ENCODE results near the gene FGFR2. TPM values are rescaled to one million over a fixed set of nuclear protein-coding genes. Genes with fewer than 3 reads are reported as not detected.

The FGFR2 gene
- total RNA-seq, 1 experiment from 2014 or later = 5.7 TPM

- CTCF ChIA-PET = no interaction called here
- no peaks in the 10 kb centered on the region; the same call in 1 of the 2 replicates for H3K27me3 ChIP-seq (ENCODE audit: control insufficient read depth, insufficient read depth, low read length)
Measured at GRCh38 chr10:121568275-121568674, 30.0 kb downstream of the FGFR2 start.

GRCh38 chr10:121567569-121567968, 30.7 kb downstream of the FGFR2 start:
- POLR2A ChIA-PET = no interaction called here
- in situ Hi-C loops (cut with HindIII; ENCODE audit: low pct_unique_long_range_greater_than_20kb, low sequenced_read_pairs) = no loop called here

More at GRCh38 chr10:121568275-121568674, 30.0 kb downstream of the FGFR2 start:
- no peak for ATAC-seq
- no peak for TF ChIP-seq TCF7L2 (IDR thresholded peaks at IDR 0.05; ENCODE audit: low read depth, low read length)
- no peak for TF ChIP-seq SIN3A (IDR thresholded peaks at IDR 0.05; ENCODE audit: borderline replicate concordance, insufficient read depth, low read depth, low read length)
- TF ChIP-seq CTCF (IDR thresholded peaks at IDR 0.05) = no peak
- no peak for TF ChIP-seq REST (IDR thresholded peaks at IDR 0.05; ENCODE audit: insufficient read depth in 1 of 2, low read depth in 2 of 2, low read length in 1 of 2)
- TF ChIP-seq POLR2AphosphoS5 (IDR thresholded peaks at IDR 0.05; ENCODE audit: low read depth, low read length) = no peak
- no TSS peak for BruUV-seq (replicated peaks)
- Histone ChIP-seq H3K9me3 (ENCODE audit: control insufficient read depth, insufficient read depth, low read depth, low read length) (no peaks in the 10 kb centered on the region), H3K4me1 (ENCODE audit: control insufficient read depth, insufficient read depth, low read length) (peaks cover 13% of the 10 kb centered on the region), H3K4me3 (ENCODE audit: low read depth in 2 of 2, low read length in 2 of 2) (no peak overlapping the region), H3K36me3 (ENCODE audit: control insufficient read depth, insufficient read depth, low read length) (no peaks in the 10 kb centered on the region), H3K27ac (ENCODE audit: low read length) (no peak overlapping the region)
- POLR2A ChIA-PET = no interaction called here
- DNase-seq (ENCODE audit: low read depth, low spot score) = no peak
- in situ Hi-C loops (cut with HindIII; ENCODE audit: low pct_unique_long_range_greater_than_20kb, low sequenced_read_pairs) (no loop called here), intact Hi-C loops (cut with micrococcal nuclease; ENCODE audit: unreplicated experiment) (no loop called here)

More at GRCh38 chr10:121567569-121567968, 30.7 kb downstream of the FGFR2 start:
- H3K27me3 ChIP-seq (ENCODE audit: control insufficient read depth, insufficient read depth, low read length) = no peaks in the 10 kb centered on the region; the same call in 1 of the 2 replicates
- no peak overlapping the region for H3K27ac ChIP-seq (ENCODE audit: low read length)
- H3K4me3 ChIP-seq (ENCODE audit: low read depth in 2 of 2, low read length in 2 of 2) = no peak overlapping the region
- ATAC-seq (no peak), DNase-seq (ENCODE audit: low read depth, low spot score) (no peak)
- peaks cover 6% of the 10 kb centered on the region for H3K4me1 ChIP-seq (ENCODE audit: control insufficient read depth, insufficient read depth, low read length)
- BruUV-seq (replicated peaks) = no TSS peak
- intact Hi-C loops (cut with micrococcal nuclease; ENCODE audit: unreplicated experiment) = no loop called here
- no peaks in the 10 kb centered on the region for H3K9me3 ChIP-seq (ENCODE audit: control insufficient read depth, insufficient read depth, low read depth, low read length)
- TF ChIP-seq REST (IDR thresholded peaks at IDR 0.05; ENCODE audit: insufficient read depth in 1 of 2, low read depth in 2 of 2, low read length in 1 of 2) = no peak
- no peak for TF ChIP-seq TCF7L2 (IDR thresholded peaks at IDR 0.05; ENCODE audit: low read depth, low read length)
- TF ChIP-seq SIN3A (IDR thresholded peaks at IDR 0.05; ENCODE audit: borderline replicate concordance, insufficient read depth, low read depth, low read length) = no peak
- CTCF ChIA-PET = no interaction called here
- H3K36me3 ChIP-seq (ENCODE audit: control insufficient read depth, insufficient read depth, low read length) = no peaks in the 10 kb centered on the region

Measured in Panc1 (cell line).